RWPE2 (cell line): ENCODE results near the gene FASTK.
A peak's percentile ranks its signal among the peaks of the same experiment; 100 is the strongest.

ENCODE experiments used
- ATAC-seq: fragments of 200-7000 bp; cut with Tn5 transposase; 3 replicates; pipeline ENCODE4 v1.9.1; 2021; ENCODE audit warnings: low read depth
- DNase-seq: peaks from one replicate; pipeline ENCODE4 v3.0.0-alpha.2; 2020; ENCODE audit warnings: low spot score
- H3K27ac ChIP-seq: fragments of 450-650 bp; 2 replicates; pipeline ENCODE4 v1.5.1; 2017; ENCODE audit warnings: mild to moderate bottlenecking; ENCODE audit not compliant: poor library complexity, severe bottlenecking
- H3K27me3 ChIP-seq: fragments of 250-450 bp; sonication (Bioruptor Pico); 2 replicates; pipeline ENCODE4 v1.5.1; 2021; ENCODE audit warnings: mild to moderate bottlenecking, moderate library complexity; ENCODE audit not compliant: insufficient read depth, poor library complexity, severe bottlenecking
- H3K36me3 ChIP-seq: fragments of 250-450 bp; sonication (Bioruptor Pico); 2 replicates; pipeline ENCODE4 v1.5.1; 2020; ENCODE audit warnings: low read depth, mild to moderate bottlenecking, moderate library complexity
- H3K4me1 ChIP-seq: fragments of 250-450 bp; sonication (Bioruptor Pico); 2 replicates; pipeline ENCODE4 v1.5.1; 2021; ENCODE audit warnings: mild to moderate bottlenecking, moderate library complexity; ENCODE audit not compliant: insufficient read depth, poor library complexity, severe bottlenecking
- H3K4me3 ChIP-seq: fragments of 250-450 bp; sonication (Bioruptor Pico); 2 replicates; pipeline ENCODE4 v1.5.1; 2021; ENCODE audit warnings: mild to moderate bottlenecking, moderate library complexity; ENCODE audit not compliant: severe bottlenecking
- H3K9me3 ChIP-seq: fragments of 250-450 bp; sonication (Bioruptor Pico); 2 replicates; pipeline ENCODE4 v1.5.1; 2021; ENCODE audit warnings: mild to moderate bottlenecking, moderate library complexity; ENCODE audit not compliant: severe bottlenecking
- TF ChIP-seq, protein P1 (sequence below): fragments of 450-650 bp; IDR thresholded peaks from one replicate; pipeline ENCODE4 v1.5.1; 2017; ENCODE audit warnings: mild to moderate bottlenecking, moderate library complexity; ENCODE audit not compliant: poor library complexity, severe bottlenecking

FASTK gene, protein sequence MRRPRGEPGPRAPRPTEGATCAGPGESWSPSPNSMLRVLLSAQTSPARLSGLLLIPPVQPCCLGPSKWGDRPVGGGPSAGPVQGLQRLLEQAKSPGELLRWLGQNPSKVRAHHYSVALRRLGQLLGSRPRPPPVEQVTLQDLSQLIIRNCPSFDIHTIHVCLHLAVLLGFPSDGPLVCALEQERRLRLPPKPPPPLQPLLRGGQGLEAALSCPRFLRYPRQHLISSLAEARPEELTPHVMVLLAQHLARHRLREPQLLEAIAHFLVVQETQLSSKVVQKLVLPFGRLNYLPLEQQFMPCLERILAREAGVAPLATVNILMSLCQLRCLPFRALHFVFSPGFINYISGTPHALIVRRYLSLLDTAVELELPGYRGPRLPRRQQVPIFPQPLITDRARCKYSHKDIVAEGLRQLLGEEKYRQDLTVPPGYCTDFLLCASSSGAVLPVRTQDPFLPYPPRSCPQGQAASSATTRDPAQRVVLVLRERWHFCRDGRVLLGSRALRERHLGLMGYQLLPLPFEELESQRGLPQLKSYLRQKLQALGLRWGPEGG

DNA sequence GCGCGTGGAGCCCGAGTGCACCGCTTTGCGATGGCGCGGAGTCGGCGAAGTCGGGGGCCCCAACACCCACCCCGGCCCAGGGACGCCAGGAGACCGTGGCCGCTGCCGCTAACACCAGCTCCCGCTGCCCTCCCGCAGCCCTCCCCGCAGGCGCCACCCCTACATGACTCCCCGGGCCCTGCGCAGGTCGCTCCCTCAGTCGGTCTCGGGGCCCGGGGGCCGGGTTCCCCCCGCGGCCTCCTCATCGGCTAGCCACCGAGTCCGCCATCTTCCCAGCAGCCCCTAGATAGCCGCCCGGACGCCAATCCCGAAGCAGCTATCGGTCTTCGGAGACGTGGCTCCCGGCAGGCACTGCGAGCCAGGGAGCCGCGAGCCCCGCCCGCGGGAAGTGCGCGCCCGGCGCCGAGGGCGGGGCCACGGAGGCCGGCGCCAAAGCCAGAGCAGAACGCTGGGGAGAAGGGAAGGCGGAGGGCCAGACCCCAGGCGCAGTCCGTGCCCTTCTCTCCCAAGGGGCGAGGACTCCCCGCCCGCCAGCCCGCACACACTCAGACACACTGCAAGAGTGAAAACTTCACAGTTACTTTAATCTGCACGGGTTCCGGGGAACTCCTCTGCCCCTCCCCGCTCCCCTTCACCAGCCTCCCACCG is at the start of gene FASTK:
TSS of gene FASTK (minus strand) at position 288 of the 648 bp plus-strand sequence. CDS start at position 245, 43 bp downstream.
- peaks cover 15% of the 10 kb centered on the region for H3K36me3 ChIP-seq
- TF ChIP-seq, protein P1, sequence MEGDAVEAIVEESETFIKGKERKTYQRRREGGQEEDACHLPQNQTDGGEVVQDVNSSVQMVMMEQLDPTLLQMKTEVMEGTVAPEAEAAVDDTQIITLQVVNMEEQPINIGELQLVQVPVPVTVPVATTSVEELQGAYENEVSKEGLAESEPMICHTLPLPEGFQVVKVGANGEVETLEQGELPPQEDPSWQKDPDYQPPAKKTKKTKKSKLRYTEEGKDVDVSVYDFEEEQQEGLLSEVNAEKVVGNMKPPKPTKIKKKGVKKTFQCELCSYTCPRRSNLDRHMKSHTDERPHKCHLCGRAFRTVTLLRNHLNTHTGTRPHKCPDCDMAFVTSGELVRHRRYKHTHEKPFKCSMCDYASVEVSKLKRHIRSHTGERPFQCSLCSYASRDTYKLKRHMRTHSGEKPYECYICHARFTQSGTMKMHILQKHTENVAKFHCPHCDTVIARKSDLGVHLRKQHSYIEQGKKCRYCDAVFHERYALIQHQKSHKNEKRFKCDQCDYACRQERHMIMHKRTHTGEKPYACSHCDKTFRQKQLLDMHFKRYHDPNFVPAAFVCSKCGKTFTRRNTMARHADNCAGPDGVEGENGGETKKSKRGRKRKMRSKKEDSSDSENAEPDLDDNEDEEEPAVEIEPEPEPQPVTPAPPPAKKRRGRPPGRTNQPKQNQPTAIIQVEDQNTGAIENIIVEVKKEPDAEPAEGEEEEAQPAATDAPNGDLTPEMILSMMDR: no peak
- ATAC-seq: peak; percentile 76
- H3K4me3 ChIP-seq: peak within 1 kb of the TSS; percentile 96
- peak; percentile 92 for DNase-seq
- peak within 1 kb of the TSS; percentile 87 for H3K27ac ChIP-seq
- no peaks in the 10 kb centered on the region for H3K27me3 ChIP-seq
- no peaks in the 10 kb centered on the region for H3K9me3 ChIP-seq
- H3K4me1 ChIP-seq: peaks cover 6% of the 10 kb centered on the region

DNA sequence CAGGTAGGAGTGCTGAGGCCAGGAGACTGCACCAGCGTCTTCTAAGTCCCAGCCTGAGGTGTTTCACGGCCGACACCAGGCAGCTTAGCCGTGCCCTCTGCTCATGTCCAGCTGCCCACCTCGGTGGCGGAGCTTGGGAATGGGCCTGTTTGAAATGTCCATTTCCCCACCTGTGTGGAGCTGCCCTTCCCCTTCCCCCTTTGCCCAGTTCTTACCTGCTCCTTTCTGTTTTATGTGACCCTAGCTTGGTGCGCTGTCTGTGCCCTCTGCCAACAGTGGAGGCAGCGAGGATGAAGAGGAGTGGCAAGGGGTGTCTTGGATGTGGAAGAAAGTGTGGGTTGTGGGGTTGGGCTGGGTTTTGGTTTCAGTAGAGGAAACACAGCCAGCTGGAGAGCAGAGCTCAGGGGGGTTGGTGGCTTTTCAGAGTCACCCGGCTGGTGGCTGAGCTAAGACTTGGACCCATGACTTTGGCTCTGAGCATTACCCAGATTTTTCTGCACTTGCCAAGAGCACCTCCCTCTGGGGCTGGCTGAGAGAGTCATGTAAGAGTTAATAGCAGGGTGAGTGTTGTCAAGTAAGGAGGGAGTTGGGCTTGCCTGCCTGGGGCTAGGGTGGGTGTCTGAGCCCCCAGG is 49.5 kb upstream of the FASTK start:
- Histone ChIP-seq H3K4me1 (no peaks in the 10 kb centered on the region), H3K9me3 (no peaks in the 10 kb centered on the region), H3K4me3 (no peak overlapping the region), H3K27ac (no peak overlapping the region), H3K36me3 (peaks cover 64% of the 10 kb centered on the region), H3K27me3 (no peaks in the 10 kb centered on the region)
- TF ChIP-seq, protein P1: no peak
- ATAC-seq: no peak
- no peak for DNase-seq

DNA sequence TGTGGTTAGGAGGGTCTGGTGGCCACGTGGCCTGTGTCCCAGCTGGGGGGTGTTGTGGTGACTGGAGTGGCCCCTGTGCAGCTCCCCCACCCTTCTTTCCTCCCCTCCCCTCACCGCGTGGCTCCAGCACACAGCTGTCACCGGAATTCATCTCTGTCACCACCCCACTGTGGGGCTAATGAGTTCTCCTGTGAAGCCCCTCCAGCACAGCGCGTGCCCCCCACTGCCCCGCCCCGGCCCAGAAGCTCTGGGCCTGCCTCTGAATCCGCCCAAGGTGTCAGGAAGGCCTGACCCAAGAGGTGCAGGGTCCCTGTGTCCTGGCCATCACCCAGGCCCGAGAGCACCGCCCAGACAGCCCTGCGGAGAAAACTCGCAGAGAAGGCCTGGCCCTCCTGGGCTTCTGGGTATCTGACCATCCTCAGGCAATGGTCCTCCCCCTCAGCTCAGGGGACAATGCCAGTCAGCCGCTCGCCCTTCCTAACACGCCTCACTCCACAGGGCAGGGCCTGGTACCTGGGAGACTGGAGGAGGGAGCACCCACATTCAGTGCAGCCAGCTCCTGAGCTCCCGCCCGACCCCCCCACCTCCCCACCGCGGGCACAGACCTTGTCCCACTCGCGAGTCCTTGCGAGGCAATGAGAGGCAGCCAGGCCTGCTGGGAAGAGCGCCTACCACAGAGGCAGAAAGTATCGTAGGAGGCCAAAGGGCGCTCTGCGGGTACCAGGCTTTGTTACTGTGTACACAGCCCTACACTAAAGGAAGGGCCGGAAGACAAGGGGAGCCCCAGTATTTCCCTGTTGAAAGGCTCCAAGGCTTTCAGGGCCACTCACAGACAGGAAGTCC is 48.7 kb upstream of the FASTK start:
- H3K36me3 ChIP-seq: peaks cover 64% of the 10 kb centered on the region

DNA sequence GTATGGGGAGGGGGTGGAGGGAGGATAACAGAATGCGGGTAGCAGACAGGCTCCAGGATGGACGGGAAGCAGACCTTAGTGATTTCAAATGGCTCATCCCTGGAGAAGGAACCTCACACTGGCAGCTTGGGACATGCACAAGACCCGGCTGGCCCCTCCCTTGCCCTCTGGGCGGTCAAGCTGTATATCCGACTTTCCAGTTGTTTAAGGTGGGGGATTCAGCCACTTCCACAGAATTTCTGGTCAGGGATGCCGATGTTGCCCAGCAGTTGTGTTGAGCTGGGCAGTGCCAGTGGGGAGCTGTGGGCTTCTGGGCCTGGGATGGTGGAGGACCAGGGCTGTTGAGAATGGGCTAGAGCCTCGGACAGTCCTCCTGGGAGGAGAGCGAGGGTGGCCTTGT is 48.1 kb upstream of the FASTK start:
- H3K36me3 ChIP-seq: peaks cover 64% of the 10 kb centered on the region
- H3K27me3 ChIP-seq: no peaks in the 10 kb centered on the region
- no peak overlapping the region for H3K4me3 ChIP-seq
- no peak overlapping the region for H3K27ac ChIP-seq
- DNase-seq: no peak
- ATAC-seq: no peak
- no peaks in the 10 kb centered on the region for H3K9me3 ChIP-seq
- TF ChIP-seq, protein P1: no peak
- no peaks in the 10 kb centered on the region for H3K4me1 ChIP-seq

More for the DNA sequence above, 48.7 kb upstream of the FASTK start:
- Histone ChIP-seq H3K27ac (no peak overlapping the region), H3K4me1 (no peaks in the 10 kb centered on the region), H3K4me3 (no peak overlapping the region), H3K27me3 (no peaks in the 10 kb centered on the region), H3K9me3 (no peaks in the 10 kb centered on the region)
- TF ChIP-seq, protein P1: no peak
- DNase-seq: no peak
- ATAC-seq: no peak
